Measurements from ENCODE around the gene ROBO4. TPM values are rescaled to one million over a fixed set of nuclear protein-coding genes. Genes with fewer than 3 reads are reported as not detected.

The ROBO4 gene
- total RNA-seq, 6 donors from 2014 or later, result 17.3 to 111 (median 50.2) TPM

DNA sequence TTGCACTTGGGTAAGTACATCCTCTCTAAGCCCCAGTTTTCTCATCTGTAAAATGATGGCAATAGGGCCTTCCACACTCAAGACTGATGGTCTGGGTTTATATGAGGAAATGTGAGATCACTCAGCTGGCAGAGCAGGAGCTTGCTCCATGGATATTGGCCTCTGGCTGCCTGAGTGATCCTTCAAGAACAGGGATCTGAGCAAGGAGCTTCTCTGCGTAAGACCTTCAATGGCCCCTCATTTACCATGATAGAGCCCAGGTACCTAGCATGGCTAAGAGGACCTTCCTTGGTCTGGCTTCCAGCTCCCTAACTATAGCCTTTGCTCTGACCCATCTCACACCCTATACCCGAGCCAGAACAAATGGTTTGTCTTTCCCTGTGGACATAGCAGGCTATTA, 5.5 kb downstream of the ROBO4 start:
- no peaks in the 10 kb centered on the region for H3K9me3 ChIP-seq
- TF ChIP-seq, protein P1, sequence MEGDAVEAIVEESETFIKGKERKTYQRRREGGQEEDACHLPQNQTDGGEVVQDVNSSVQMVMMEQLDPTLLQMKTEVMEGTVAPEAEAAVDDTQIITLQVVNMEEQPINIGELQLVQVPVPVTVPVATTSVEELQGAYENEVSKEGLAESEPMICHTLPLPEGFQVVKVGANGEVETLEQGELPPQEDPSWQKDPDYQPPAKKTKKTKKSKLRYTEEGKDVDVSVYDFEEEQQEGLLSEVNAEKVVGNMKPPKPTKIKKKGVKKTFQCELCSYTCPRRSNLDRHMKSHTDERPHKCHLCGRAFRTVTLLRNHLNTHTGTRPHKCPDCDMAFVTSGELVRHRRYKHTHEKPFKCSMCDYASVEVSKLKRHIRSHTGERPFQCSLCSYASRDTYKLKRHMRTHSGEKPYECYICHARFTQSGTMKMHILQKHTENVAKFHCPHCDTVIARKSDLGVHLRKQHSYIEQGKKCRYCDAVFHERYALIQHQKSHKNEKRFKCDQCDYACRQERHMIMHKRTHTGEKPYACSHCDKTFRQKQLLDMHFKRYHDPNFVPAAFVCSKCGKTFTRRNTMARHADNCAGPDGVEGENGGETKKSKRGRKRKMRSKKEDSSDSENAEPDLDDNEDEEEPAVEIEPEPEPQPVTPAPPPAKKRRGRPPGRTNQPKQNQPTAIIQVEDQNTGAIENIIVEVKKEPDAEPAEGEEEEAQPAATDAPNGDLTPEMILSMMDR (IDR thresholded peaks at IDR 0.05), result no peak
- TF ChIP-seq EP300 (IDR thresholded peaks at IDR 0.05) (no peak), POLR2A (IDR thresholded peaks at IDR 0.05) (no peak), POLR2AphosphoS5 (IDR thresholded peaks at IDR 0.05) (no peak)
- 78 to 91% methylated on average over 2 of the region's 2 CpGs for WGBS, 2 donors
- H3K4me3 ChIP-seq, result no peak overlapping the region
- no peaks in the 10 kb centered on the region for H3K27me3 ChIP-seq
- peak overlapping the region; percentile 28 to 89 (median 68) for H3K27ac ChIP-seq
- ATAC-seq (ENCODE audit: low FRiP score in 2 of 2) (no peak), DNase-seq (no peak)
- H3K4me1 ChIP-seq, result peaks cover 27 to 60% (median 36%) of the 10 kb centered on the region in 4 donors
- peaks cover 0 to 54% (median 0%) of the 10 kb centered on the region in 4 donors for H3K36me3 ChIP-seq

DNA sequence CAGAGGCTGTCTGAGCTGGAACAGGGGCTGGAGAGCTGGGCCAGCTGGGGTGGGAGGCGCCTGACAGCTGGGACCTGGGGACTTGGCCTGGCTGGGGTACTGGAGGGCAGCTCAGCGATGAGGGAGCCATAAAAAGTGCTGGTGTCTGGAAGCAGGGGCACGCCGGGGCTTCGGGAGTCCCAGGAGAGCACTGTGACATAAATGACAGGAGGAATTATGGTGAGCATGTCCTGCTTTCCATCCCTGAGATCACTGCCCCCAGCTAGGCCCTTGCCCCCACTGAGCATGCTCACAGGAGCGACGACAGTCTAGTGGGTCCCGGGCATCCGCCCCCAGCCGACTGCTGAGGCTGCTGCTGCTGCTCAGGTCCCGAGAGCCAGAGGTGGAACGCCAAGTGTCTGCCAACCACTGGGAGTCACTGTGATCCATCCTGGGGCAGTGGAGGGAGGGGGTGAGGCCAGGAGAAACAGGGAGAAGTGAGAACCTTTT, 6.2 kb downstream of the ROBO4 start:
- no peak for DNase-seq
- Histone ChIP-seq H3K36me3 (peaks cover 0 to 56% (median 0%) of the 10 kb centered on the region in 4 donors), H3K4me1 (peaks cover 27 to 64% (median 39%) of the 10 kb centered on the region in 4 donors), H3K4me3 (no peak overlapping the region), H3K9me3 (no peaks in the 10 kb centered on the region), H3K27ac (peak overlapping the region in 3 of 4 donors; percentile 49 to 89 (median 86)), H3K27me3 (no peaks in the 10 kb centered on the region)
- ATAC-seq (ENCODE audit: low FRiP score in 2 of 2), result no peak
- TF ChIP-seq, protein P1 (IDR thresholded peaks at IDR 0.05), result no peak
- TF ChIP-seq POLR2A (IDR thresholded peaks at IDR 0.05) (no peak), POLR2AphosphoS5 (IDR thresholded peaks at IDR 0.05) (no peak)
- WGBS, 2 donors, result 67 to 87% methylated on average over 5 to 12 of the region's 12 CpGs

DNA sequence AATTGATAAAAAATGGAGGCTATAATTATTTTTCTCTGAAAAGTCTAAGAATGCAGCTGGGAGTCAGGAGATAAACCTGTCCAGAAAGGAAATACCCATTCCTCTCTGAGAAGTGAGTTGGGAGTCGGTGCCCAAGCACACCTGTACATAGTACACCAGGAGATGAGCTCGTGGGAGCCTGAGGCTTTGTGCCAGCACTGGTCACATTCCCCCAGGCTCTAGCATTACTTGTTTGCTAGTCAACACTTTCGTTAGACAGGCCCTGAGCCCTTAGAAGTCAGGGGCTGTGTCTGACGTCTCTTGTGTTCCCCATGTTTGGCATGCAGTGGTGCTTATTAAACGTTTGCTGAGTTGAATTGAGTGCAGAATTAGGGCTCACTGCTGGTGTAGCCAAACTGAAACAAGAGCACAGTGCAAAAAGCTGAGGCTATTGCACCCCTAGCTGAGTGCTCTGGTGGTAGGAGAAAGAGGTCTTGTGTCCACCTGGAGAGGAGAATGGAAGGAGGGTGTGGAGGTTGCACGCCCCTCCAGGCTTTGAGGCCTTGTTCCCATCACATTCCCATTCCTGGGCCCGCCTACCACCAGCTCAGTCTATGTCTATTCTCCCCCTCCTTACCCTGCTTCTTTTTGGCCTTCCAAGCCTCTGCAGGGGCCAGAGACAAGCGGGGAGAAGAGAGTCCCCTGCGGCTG, 6.8 kb downstream of the ROBO4 start:
- Histone ChIP-seq H3K4me1 (peaks cover 27 to 65% (median 39%) of the 10 kb centered on the region in 4 donors), H3K27ac (peak overlapping the region in 2 of 4 donors; percentile 86 to 89)
- WGBS, 2 donors, result 62 to 65% methylated on average over 7 to 9 of the region's 9 CpGs

DNA sequence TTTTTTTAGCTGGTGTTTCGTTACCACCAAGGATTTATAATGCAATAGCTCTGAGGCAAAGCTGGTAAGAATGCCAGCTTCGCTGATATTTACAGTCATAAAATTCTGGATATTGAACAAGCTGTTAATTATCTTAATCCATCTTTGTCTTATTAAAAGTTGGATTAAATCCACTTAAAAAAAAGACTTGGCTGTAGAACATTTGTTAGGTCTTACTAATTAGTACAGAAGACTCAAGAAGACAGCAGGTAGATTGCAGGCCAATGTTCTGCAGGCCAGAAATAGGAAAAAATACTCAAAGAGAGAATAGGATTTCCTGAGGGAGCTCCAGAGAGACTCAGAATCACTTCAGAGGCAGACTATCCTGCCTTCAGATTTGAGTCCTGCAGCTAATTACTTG, 7.5 kb downstream of the ROBO4 start:
- Histone ChIP-seq H3K27ac (peak overlapping the region in 1 of 4 donors; percentile 39), H3K4me3 (no peak overlapping the region), H3K36me3 (peaks cover 0 to 48% (median 0%) of the 10 kb centered on the region in 4 donors), H3K4me1 (peaks cover 32 to 71% (median 44%) of the 10 kb centered on the region in 4 donors), H3K9me3 (no peaks in the 10 kb centered on the region), H3K27me3 (no peaks in the 10 kb centered on the region)
- 84 to 93% methylated on average over 2 of the region's 2 CpGs for WGBS, 2 donors
- no peak for ATAC-seq (ENCODE audit: low FRiP score in 2 of 2)
- no peak for DNase-seq
- TF ChIP-seq POLR2AphosphoS5 (IDR thresholded peaks at IDR 0.05), result no peak
- no peak for TF ChIP-seq EP300 (IDR thresholded peaks at IDR 0.05)
- no peak for TF ChIP-seq POLR2A (IDR thresholded peaks at IDR 0.05)
- TF ChIP-seq, protein P1 (IDR thresholded peaks at IDR 0.05), result no peak

More for the DNA sequence above, 6.8 kb downstream of the ROBO4 start:
- ATAC-seq (ENCODE audit: low FRiP score in 2 of 2) (no peak), DNase-seq (no peak)
- H3K27me3 ChIP-seq, result no peaks in the 10 kb centered on the region
- peaks cover 0 to 55% (median 0%) of the 10 kb centered on the region in 4 donors for H3K36me3 ChIP-seq
- H3K4me3 ChIP-seq, result no peak overlapping the region
- H3K9me3 ChIP-seq, result no peaks in the 10 kb centered on the region
- TF ChIP-seq EP300 (IDR thresholded peaks at IDR 0.05), result no peak
- TF ChIP-seq, protein P1 (IDR thresholded peaks at IDR 0.05), result no peak
- TF ChIP-seq POLR2AphosphoS5 (IDR thresholded peaks at IDR 0.05), result no peak
- no peak for TF ChIP-seq POLR2A (IDR thresholded peaks at IDR 0.05)

Measured in upper lobe of left lung (tissue), 6 donors.